NB4 (cell line): ENCODE results near the gene LRRC27.

ENCODE experiments used
- DNase-seq: peaks from one replicate; pipeline ENCODE4 v3.0.0; 2010; ENCODE audit warnings: low read depth
- H3K4me3 ChIP-seq: one replicate; pipeline ENCODE4 v1.5.1; 2011; ENCODE audit warnings: mild to moderate bottlenecking, low read depth, low read length, moderate library complexity
- MYC ChIP-seq: IDR thresholded peaks from 2 replicates; pipeline ENCODE4 v1.6.1; 2011; ENCODE audit warnings: low read depth, low read length
- POLR2A ChIP-seq: IDR thresholded peaks from 2 replicates; pipeline ENCODE4 v1.6.1; 2011; ENCODE audit warnings: mild to moderate bottlenecking; ENCODE audit not compliant: insufficient read length; ENCODE audit errors: extremely low read depth
- TF ChIP-seq, protein P1 (sequence below): IDR thresholded peaks from 2 replicates; pipeline ENCODE4 v1.6.1; 2011; ENCODE audit warnings: low read depth, low read length
- TF ChIP-seq, protein P2 (sequence below): IDR thresholded peaks from one replicate; pipeline ENCODE4 v1.5.1; 2012; ENCODE audit warnings: low read depth, low read length

LRRC27 gene

DNA sequence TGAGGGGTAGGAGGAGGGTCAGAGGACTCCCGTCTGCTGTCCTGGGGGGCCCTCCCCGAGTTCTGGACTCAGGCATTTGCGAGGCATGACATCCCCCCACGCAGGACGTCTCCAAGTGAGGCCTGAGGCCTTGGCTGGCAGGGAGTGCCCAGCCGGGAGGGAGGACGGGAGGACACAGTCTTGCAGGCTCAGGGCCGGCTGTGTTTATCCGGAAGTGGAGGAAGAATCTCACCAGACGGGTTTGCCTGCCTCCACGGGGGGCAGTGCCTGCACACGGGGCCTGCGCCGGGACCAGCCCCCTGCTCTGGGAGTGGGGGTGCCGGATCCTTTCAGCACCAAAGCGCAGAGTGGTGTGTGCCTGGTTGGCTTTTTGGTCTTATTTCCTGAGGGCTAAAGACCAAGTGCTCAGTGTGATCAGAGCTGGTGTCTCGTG is 75.9 kb downstream of the LRRC27 start:
- TF ChIP-seq, protein P1, sequence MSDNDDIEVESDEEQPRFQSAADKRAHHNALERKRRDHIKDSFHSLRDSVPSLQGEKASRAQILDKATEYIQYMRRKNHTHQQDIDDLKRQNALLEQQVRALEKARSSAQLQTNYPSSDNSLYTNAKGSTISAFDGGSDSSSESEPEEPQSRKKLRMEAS: no peak
- TF ChIP-seq POLR2A: no peak
- TF ChIP-seq MYC: no peak
- TF ChIP-seq, protein P2, sequence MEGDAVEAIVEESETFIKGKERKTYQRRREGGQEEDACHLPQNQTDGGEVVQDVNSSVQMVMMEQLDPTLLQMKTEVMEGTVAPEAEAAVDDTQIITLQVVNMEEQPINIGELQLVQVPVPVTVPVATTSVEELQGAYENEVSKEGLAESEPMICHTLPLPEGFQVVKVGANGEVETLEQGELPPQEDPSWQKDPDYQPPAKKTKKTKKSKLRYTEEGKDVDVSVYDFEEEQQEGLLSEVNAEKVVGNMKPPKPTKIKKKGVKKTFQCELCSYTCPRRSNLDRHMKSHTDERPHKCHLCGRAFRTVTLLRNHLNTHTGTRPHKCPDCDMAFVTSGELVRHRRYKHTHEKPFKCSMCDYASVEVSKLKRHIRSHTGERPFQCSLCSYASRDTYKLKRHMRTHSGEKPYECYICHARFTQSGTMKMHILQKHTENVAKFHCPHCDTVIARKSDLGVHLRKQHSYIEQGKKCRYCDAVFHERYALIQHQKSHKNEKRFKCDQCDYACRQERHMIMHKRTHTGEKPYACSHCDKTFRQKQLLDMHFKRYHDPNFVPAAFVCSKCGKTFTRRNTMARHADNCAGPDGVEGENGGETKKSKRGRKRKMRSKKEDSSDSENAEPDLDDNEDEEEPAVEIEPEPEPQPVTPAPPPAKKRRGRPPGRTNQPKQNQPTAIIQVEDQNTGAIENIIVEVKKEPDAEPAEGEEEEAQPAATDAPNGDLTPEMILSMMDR: no peak
- no peak overlapping the region for H3K4me3 ChIP-seq
- DNase-seq: peak; percentile 28

DNA sequence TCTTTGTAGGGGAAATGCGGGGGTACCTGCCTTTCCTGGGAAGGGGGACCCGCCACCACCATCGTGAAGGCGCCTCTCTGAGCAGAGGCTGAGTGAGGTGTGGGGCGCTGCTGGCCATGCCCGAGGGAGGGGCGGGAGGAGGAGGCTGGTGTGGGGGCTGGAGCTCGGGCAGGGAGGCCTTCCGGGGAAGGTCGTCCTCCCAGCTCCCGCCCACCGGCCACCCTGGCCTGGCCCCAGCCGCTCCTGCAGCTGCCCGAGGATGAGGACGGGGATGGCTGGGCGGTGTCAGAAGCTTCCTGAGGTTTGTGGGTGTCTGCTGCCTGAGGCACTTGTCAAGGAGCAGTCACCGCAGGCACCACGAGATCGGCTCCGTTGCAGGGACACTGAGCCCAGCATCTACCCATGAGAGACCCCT is 76.4 kb downstream of the LRRC27 start:
- TF ChIP-seq POLR2A: no peak
- TF ChIP-seq, protein P1: no peak
- TF ChIP-seq, protein P2: no peak
- TF ChIP-seq MYC: no peak
- H3K4me3 ChIP-seq: no peak overlapping the region
- DNase-seq: peak; percentile 39

DNA sequence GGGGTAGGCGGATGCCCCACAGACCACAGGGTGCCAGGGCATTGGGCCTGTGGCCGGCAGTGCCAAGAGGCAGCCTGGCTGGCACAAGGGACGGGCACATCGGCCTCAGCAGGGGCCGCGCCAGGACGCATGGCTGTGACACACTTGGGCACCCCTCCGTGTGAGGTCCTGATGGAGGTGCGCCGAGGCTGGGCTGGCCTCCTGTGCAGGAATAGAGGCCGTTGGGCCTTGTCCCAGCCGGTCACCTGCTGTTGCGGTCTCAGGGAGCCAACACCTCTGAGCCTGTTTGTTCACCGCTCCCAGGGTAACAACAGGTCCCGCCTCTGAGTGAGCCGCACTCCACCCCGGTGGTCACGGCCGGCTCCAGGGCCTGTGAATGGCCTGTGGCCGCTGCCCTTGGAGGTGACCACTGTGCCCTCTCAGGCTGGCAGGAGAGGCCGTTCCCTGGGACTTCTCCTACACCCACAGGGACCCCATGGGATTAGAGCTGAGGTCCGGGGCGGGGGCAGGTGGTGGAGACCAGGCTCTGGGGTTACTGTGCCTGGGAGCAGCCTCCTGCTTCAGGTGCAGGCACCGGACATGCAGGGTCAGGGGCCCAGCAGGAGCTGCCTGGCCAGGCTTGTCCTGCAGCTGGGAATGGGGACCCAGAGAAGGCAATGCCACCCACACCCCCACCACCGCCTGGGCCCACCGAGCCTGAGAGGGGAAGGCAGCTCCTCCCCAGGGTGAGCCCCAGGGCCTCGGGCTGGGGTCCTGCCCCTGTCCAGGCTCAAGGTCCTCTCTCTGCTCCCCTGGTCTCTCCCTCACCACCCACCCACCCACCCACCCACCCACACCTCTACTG is 77.1 kb downstream of the LRRC27 start:
- DNase-seq: no peak
- H3K4me3 ChIP-seq: no peak overlapping the region
- TF ChIP-seq, protein P2: no peak
- no peak for TF ChIP-seq POLR2A

DNA sequence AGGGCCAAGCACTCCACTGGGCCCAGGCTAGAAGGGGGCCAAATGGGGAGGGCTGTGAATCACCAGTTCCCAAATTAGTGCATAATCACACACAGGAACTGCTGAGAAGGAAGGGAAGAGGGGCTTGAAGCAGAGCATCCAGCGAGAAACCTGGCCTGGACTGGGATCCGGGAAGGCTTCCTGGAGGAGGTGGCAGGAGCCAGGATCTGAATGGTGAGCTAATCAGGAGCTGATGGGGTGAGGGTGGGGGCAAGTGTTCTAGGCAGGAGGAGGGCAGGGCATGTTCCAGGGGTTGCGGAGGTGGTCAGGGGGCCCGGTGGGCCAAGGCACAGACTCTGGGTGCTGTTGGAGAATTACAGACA is 77.7 kb downstream of the LRRC27 start:
- no peak for DNase-seq
- H3K4me3 ChIP-seq: no peak overlapping the region
- TF ChIP-seq, protein P1: no peak
- TF ChIP-seq MYC: no peak
- TF ChIP-seq, protein P2: no peak
- TF ChIP-seq POLR2A: no peak

DNA sequence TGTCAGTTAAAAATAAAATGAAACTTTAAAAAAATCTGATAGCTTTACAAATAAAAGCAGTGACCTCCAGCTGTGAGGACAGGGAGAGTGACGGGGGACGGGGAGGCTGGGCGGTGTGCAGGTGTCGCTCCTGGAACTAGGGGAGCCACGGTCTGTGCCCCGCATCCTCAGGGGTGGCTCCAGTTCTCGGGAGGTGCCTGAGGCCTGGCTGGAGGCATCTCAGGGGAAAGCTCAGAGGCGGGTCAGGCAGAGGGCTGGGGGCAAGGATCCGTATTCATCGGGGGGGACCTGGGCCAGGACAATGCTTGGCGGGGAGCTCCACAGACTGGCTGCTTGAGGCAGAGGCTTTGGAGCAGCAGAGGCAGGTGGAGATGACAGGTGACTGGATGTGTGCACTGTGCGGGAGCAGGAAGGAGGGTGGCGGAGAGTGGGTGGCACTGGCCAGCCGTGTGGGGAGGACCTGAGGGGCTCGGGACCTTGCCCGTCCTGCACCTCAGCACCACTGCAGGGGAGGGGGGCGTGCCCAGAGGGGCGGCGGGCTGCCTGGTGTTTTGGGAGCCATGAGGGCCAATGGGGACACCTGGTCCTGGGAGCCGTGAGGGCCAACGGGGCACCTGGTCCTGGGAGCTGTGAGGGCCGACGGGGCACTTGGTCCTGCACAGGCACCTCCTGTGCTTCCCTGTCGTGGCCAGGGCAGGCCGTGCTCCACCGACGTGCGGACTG is 78.2 kb downstream of the LRRC27 start:
- TF ChIP-seq MYC: no peak
- H3K4me3 ChIP-seq: no peak overlapping the region
- DNase-seq: no peak

DNA sequence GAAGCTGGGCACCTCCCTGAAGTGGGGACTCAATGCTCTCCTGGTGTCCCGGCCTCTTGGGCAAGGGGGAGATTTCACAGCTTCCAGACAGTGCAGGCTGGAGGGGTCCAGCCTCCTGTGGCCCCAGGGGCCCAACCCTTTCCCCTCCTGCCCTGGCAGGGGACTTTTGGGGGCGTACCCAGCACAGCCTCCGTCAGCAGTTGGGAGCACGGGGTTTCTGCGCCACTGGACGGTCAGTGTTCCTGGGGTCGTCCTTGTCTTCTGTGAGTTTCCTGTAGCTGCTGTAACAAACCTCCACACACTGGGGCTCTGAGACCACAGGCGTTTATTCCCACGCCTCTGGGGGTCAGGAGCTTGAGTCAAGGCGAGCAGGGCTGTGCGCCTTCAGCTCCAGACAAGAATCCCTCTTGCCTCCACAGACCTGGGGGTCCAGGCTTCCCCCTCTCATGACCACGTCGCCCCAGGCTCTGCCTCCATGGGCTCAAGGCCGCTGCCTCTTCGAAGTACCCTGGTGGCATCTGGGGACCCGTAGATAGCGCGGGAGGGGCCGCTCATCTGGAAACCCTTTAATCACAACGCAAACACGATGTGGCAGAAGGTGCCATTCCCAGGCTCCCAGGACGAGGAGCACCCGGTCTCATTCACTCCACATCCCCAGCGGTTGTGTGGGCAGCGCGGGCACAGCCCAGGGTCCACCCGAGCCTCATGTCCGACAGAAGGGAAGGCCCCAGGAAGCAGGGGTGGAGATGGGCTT is 79.0 kb downstream of the LRRC27 start:
- TF ChIP-seq, protein P1: no peak
- no peak for TF ChIP-seq MYC
- no peak for DNase-seq
- H3K4me3 ChIP-seq: no peak overlapping the region
